GM18499 (cell line): ENCODE data around the gene ZKSCAN5.
"Not testable (repeated sequence)": the region's sequence is repeated elsewhere in the genome, so short reads cannot be mapped to it uniquely, and the experiment has no call there.

ENCODE experiments used
- ATAC-seq: cut with Tn5 transposase; IDR thresholded peaks from one replicate; pipeline ENCODE4 v1.9.1; 2021; ENCODE audit warnings: moderate number of reproducible peaks; ENCODE audit not compliant: insufficient read depth, unreplicated experiment

Gene ZKSCAN5

DNA sequence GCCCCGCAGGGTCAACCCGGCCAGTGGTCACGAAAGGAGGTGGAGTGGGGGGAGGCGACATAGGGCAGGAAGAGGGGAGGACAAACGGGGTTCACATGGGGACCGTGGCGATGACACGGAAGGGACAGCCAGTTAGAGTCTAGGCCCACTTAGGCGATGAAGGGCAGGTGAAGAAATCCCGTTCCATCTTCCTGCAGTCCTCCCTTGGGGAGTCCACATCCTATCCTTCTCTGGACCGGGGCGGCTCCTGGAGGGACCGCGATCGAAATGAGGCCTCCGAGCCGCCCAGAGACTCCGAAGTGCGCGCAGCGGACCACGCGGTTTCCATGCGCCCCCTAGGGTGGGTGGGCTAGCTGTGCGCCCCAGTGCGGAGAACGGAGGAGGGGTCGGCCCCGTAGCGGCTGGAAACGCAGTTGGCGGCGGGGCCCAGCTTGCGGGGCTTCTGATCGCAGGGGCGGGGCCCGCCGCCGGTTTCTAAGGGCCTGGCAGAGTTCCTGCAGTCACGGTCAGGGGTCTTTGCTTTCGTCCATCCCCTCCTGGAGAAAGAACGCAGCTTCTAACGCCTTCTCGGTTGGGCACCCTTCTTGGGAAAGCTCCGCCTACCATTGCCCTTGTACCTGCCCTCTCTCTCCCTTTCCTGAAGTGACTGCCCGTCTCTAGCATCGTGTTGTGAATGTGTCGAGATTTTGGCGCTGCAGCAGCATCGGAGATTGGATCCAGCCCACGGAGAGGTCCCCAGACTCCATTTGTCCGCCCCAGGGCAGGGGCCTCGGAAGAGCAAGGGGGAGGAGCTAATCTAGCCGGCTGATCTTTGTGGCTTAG, 75.7 kb downstream of the ZKSCAN5 start:
- no peak for ATAC-seq

GRCh38 chr7:99580778-99581332, 76.4 kb downstream of the ZKSCAN5 start:
- ATAC-seq = not testable (repeated sequence)
